HepG2 (cell line): ENCODE measurements around the gene CDC42EP5. TPM values are rescaled to one million over a fixed set of nuclear protein-coding genes. Genes with fewer than 3 reads are reported as not detected.

Experiments used
- BCL6 ChIP-seq: IDR thresholded peaks from 2 replicates; pipeline ENCODE4 v1.6.1; 2016; ENCODE audit warnings: missing genetic modification reagents, missing compliant biosample characterization
- CREM ChIP-seq, 2 experiments: sonication (generic) in 1 of 2; formaldehyde crosslinking in 1 of 2; IDR thresholded peaks; 2 replicates each; pipeline versions ENCODE4 v1.4.0 to v1.6.1; 2016 to 2020; ENCODE audit warnings: antibody characterized with exemption in 1 of 2, mild to moderate bottlenecking in 1 of 2, missing genetic modification reagents in 1 of 2
- KDM1A ChIP-seq: IDR thresholded peaks from 2 replicates; pipeline ENCODE4 v1.6.1; 2016; ENCODE audit warnings: missing compliant biosample characterization
- KDM2A ChIP-seq: sonication (generic); formaldehyde crosslinking; IDR thresholded peaks from 2 replicates; pipeline ENCODE4 v1.4.0; 2020; ENCODE audit warnings: low read depth, missing genetic modification reagents, borderline replicate concordance
- KLF6 ChIP-seq: IDR thresholded peaks from 2 replicates; pipeline ENCODE4 v1.8.0; 2016; ENCODE audit warnings: missing biosample characterization, missing genetic modification reagents
- MXD1 ChIP-seq: sonication (generic); formaldehyde crosslinking; IDR thresholded peaks from 2 replicates; pipeline ENCODE4 v1.4.0; 2020; ENCODE audit warnings: mild to moderate bottlenecking, missing genetic modification reagents
- MYC ChIP-seq: sonication (generic); formaldehyde crosslinking; IDR thresholded peaks from 2 replicates; pipeline ENCODE4 v1.9.0; 2021; ENCODE audit warnings: missing genetic modification reagents, borderline replicate concordance
- NFIB ChIP-seq: sonication (generic); formaldehyde crosslinking; IDR thresholded peaks from 2 replicates; pipeline ENCODE4 v1.9.0; 2021; ENCODE audit warnings: missing genetic modification reagents, mild to moderate bottlenecking, borderline replicate concordance
- POLR2G ChIP-seq: fragments of 200-400 bp; formaldehyde crosslinking; IDR thresholded peaks from 2 replicates; pipeline ENCODE4 v1.6.1; 2018; ENCODE audit warnings: mild to moderate bottlenecking, low read depth, low read length, moderate library complexity
- RBAK ChIP-seq: sonication (generic); formaldehyde crosslinking; IDR thresholded peaks from 2 replicates; pipeline ENCODE4 v1.5.1; 2020; ENCODE audit warnings: mild to moderate bottlenecking, missing genetic modification reagents
- RBM22 ChIP-seq: fragments of 200-400 bp; formaldehyde crosslinking; optimal IDR thresholded peaks from 2 replicates; pipeline ENCODE3; 2017; ENCODE audit warnings: mild to moderate bottlenecking, low read length, moderate library complexity
- REL ChIP-seq: sonication (generic); formaldehyde crosslinking; conservative IDR thresholded peaks from 2 replicates; pipeline ENCODE4 v1.8.0; 2022; ENCODE audit warnings: mild to moderate bottlenecking, missing genetic modification reagents, moderate library complexity
- REST ChIP-seq, 2 experiments: IDR thresholded peaks; 2 replicates each; pipeline ENCODE4 v1.6.1; 2011 to 2012; ENCODE audit warnings: low read length in 2 of 2, borderline replicate concordance in 1 of 2, low read depth in 1 of 2, mild to moderate bottlenecking in 1 of 2, moderate library complexity in 1 of 2
- SMAD9 ChIP-seq: sonication (generic); formaldehyde crosslinking; IDR thresholded peaks from 2 replicates; pipeline ENCODE4 v1.5.1; 2020; ENCODE audit warnings: mild to moderate bottlenecking, missing genetic modification reagents
- TCF7 ChIP-seq: sonication (generic); IDR thresholded peaks from 2 replicates; pipeline ENCODE4 v1.6.1; 2016; ENCODE audit warnings: antibody characterized with exemption, low read depth
- YEATS4 ChIP-seq: sonication (generic); formaldehyde crosslinking; IDR thresholded peaks from 2 replicates; pipeline ENCODE4 v1.4.0; 2020; ENCODE audit warnings: missing genetic modification reagents, borderline replicate concordance
- ZBTB14 ChIP-seq: sonication (generic); formaldehyde crosslinking; IDR thresholded peaks from 2 replicates; pipeline ENCODE4 v1.4.0; 2020; ENCODE audit warnings: missing genetic modification reagents
- ZMYM3 ChIP-seq: sonication (generic); formaldehyde crosslinking; IDR thresholded peaks from 2 replicates; pipeline ENCODE4 v1.5.1; 2020; ENCODE audit warnings: mild to moderate bottlenecking, missing genetic modification reagents
- ZNF235 ChIP-seq: sonication (generic); formaldehyde crosslinking; IDR thresholded peaks from 2 replicates; pipeline ENCODE4 v1.8.1; 2023; ENCODE audit warnings: mild to moderate bottlenecking, missing genetic modification reagents, borderline replicate concordance
- ZNF274 ChIP-seq: sonication (generic); formaldehyde crosslinking; IDR thresholded peaks from 2 replicates; pipeline ENCODE4 v1.5.1; 2020; ENCODE audit warnings: mild to moderate bottlenecking, missing genetic modification reagents
- ZNF326 ChIP-seq: sonication (generic); formaldehyde crosslinking; IDR thresholded peaks from 2 replicates; pipeline ENCODE4 v1.4.0; 2020; ENCODE audit warnings: missing genetic modification reagents, borderline replicate concordance
- ZNF383 ChIP-seq: sonication (generic); formaldehyde crosslinking; IDR thresholded peaks from 2 replicates; pipeline ENCODE4 v1.4.0; 2020; ENCODE audit warnings: missing genetic modification reagents, mild to moderate bottlenecking, borderline replicate concordance
- ZNF510 ChIP-seq: sonication (generic); formaldehyde crosslinking; IDR thresholded peaks from 2 replicates; pipeline ENCODE4 v1.4.0; 2020; ENCODE audit warnings: low read depth, mild to moderate bottlenecking, missing genetic modification reagents
- ZNF644 ChIP-seq: IDR thresholded peaks from 2 replicates; pipeline ENCODE4 v1.6.1; 2016; ENCODE audit warnings: low read depth
- ZNF891 ChIP-seq: sonication (generic); formaldehyde crosslinking; IDR thresholded peaks from 2 replicates; pipeline ENCODE4 v1.5.0; 2020; ENCODE audit warnings: mild to moderate bottlenecking, missing genetic modification reagents
- polyA plus RNA-seq, 8 experiments: library from polyadenylated mRNA; depleted of rRNA in 3 of 8; stranded (reverse) in 7 of 8; unstranded in 1 of 8; fragments of >200 nt; fragmentation: Illumina TruSeq in 4 of 8; extraction: Trizol in 4 of 8; gene quantifications; 2 replicates each; pipeline versions ENCODE4 v1.2.1 to v1.2.3, GENCODE V29; 2011 to 2016; ENCODE audit warnings: low read depth in 4 of 8, missing spikeins in 1 of 8, mixed read lengths in 1 of 8; ENCODE audit not compliant: insufficient read depth in 1 of 8
- total RNA-seq, 5 experiments: library from RNA; depleted of rRNA; stranded (reverse); fragments of >200 nt; fragmentation: Illumina TruSeq; extraction: Trizol; gene quantifications; 2 replicates each; pipeline ENCODE4 v1.2.3, GENCODE V29; 2016; ENCODE audit warnings: low read depth in 1 of 5

CDC42EP5 gene
- total and polyA plus RNA-seq, 2 of the 13 experiments (the other 11 are each of a cell fraction or from before 2014, with no cell fraction given): 0.41 to 1.6 TPM

- TF ChIP-seq KDM2A (CRISPR knock-in tag) (peak; percentile 84), ZBTB14 (CRISPR knock-in tag) (peak; percentile 65), YEATS4 (CRISPR knock-in tag) (peak; percentile 92), BCL6 (CRISPR knock-in tag) (peak; percentile 30; the same call in 1 of the 2 replicates), ZNF274 (CRISPR knock-in tag) (peak; percentile 95), REST (IDR thresholded peaks at IDR 0.05; ENCODE audit: borderline replicate concordance in 1 of 2, low read depth in 1 of 2, low read length in 2 of 2) (0 out of 4 replicates have a peak, but pooled peaks of 1 of the 2 experiments have one; percentile 6), ZNF383 (CRISPR knock-in tag) (peak; percentile 69; the same call in 1 of the 2 replicates), ZNF510 (peak; percentile 50; the same call in 1 of the 2 replicates), CREM (IDR thresholded peaks at IDR 0.05) (peak; percentile 95), CREM (CRISPR knock-in tag; IDR thresholded peaks at IDR 0.05) (peak; percentile 57; the same call in 1 of the 2 replicates), ZNF326 (CRISPR knock-in tag) (no peak), MXD1 (0 out of 2 replicates have a peak, but pooled peaks have one; percentile 60), KLF6 (peak; percentile 95), MYC (peak; percentile 83), TCF7 (no peak), ZMYM3 (CRISPR knock-in tag) (no peak), ZNF235 (CRISPR knock-in tag) (no peak), KDM1A (CRISPR knock-in tag) (no peak), SMAD9 (CRISPR knock-in tag) (peak; percentile 46), REL (no peak; the same call in 1 of the 2 replicates), ZNF891 (CRISPR knock-in tag) (0 out of 2 replicates have a peak, but pooled peaks have one; percentile 59), POLR2G (peak; percentile 89), ZNF644 (CRISPR knock-in tag) (no peak), NFIB (CRISPR knock-in tag) (no peak), RBAK (no peak), RBM22 (no peak)
Observed at GRCh38 chr19:54448774-54449700, 24.1 kb downstream of the CDC42EP5 start, which contains the start of gene LENG8 (continued).
